GM18873 (cell line): ENCODE measurements around the gene C6orf136.
"Not testable (repeated sequence)": the region's sequence is repeated elsewhere in the genome, so short reads cannot be mapped to it uniquely, and the experiment has no call there.

Experiments
- ATAC-seq: cut with Tn5 transposase; IDR thresholded peaks from one replicate; pipeline ENCODE4 v1.9.1; 2021; ENCODE audit warnings: mild to moderate bottlenecking, moderate library complexity, moderate number of reproducible peaks; ENCODE audit not compliant: unreplicated experiment, low FRiP score

C6orf136 gene

DNA sequence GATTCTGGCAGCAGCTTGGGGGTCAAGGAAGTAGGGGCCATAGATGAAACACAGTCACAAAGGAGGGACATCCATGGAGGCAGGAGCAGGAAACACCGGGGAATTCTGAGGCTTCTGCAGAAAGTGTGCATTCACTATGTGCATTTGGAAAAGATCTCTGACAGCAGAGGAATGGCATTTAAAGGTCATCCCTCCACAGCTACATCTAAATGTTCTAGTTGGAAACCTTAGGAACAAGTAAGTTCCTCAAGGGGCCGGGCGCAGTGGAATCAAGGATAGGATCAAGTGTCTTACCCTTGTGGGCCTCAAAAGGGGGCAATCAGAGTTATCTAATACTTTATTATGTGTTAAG lies 8.8 kb downstream of the C6orf136 start:
- no peak for ATAC-seq

DNA sequence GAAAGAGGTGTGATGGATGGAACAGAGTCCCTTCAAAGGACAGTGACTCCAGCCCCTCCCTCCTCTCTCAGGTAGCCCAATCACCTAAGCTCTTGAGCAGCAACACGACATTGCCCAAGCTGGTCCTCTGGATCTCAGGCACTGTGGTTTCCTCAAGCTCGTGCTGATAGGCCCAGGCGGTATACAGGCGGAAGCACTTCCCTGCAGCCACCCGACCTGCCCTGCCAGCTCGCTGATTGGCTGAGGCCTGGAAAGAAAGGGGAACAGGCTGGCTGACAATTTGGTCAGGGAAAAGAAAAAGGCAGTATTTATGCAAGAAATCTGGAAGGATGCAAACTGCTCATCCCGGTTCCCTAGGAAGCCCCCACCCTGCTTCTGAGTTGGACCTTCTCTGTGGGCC lies 9.6 kb downstream of the C6orf136 start:
- no peak for ATAC-seq

DNA sequence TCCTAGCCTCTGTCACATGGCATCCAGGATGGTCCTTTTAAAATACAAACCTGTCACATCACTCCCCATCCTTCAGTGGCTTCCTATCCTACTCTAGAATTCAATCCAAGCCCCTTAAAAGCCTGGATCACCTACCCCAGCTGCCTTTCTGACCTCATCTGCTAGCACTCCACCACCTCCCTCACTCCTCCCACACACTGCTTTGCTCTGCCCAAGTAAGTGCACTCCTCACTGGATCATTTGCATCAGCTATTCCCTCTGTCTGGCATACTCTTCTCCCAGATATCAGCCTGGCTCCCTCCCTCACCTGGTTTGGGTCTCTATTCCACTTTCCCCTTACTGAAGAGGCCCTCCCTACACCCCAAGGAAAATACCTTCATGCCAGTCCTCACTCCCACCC lies 10.5 kb downstream of the C6orf136 start:
- no peak for ATAC-seq

DNA sequence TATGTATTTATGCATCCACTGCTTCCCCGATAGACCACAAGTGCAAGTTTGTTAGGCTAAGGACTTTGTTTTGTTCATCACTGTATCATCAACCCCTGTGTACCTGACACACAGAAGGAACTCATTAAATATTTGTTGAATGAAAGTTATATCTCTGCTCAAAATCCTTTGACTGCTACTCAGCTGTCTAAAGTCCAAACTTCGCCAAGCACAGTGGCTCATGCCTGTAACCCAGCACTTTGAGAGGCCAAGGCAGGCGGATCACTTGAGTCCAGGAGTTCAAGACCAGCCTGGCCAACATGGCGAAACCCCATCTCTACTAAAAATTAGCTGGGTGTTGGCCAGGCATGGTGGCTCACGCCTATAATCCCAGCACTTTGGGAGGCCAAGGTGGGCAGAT lies 11.0 kb downstream of the C6orf136 start:
- ATAC-seq: not testable (repeated sequence)

DNA sequence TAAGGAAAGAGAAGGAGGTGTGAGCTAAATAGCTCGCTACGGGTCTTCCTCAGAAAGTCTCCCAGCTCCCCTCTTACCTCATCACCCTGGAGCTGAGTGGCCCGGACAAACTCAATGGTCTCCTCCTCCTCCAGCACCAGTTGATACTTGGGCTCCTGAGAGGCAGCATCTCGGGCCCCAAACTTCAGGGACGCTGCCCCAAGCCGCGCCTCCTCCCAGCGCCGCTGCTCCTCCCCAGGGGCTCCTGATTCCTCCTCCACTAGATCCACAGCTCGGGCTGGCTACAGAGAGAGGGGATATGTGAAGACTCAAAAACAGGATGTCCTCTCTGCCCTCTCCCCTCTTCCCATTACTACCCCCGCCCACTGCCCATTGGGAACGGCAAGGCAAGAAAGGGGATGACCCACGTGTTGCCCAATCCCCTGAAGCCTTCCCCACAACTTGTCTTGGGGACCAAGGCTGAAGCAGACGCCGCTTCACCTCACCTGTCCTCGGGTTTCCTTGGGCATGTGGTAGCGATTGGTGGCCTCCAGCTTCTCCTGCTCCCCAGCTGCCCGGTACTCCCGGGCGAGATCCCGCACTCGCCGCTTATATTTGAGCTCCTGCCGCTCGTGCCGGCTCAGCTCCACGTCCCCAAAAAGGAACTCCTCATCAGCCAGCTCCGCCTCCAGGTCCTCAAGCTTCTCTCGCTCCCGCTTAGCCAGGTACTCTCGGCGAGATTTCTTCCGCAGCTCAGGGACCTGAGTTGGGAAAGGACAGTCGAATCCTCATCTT lies 18.2 kb downstream of the C6orf136 start:
- no peak for ATAC-seq

DNA sequence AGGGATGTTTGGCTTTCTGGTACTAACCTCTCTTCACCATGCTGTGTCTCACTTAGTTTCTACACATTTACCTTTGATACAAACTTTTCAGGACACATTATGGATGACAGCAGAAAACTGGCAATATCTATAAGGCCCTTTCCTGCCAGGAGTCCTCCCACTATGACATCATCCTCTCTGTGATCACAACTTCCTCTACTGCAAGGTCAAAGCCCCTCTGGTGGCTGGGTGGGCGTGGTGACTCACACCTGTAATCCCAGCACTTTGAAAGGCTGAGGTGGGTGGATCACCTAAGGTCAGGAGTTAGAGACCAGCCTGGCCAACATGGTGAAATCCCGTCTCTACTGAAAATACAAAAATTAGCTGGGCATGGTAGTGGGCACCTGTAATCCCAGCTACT lies 19.4 kb downstream of the C6orf136 start:
- not testable (repeated sequence) for ATAC-seq

DNA sequence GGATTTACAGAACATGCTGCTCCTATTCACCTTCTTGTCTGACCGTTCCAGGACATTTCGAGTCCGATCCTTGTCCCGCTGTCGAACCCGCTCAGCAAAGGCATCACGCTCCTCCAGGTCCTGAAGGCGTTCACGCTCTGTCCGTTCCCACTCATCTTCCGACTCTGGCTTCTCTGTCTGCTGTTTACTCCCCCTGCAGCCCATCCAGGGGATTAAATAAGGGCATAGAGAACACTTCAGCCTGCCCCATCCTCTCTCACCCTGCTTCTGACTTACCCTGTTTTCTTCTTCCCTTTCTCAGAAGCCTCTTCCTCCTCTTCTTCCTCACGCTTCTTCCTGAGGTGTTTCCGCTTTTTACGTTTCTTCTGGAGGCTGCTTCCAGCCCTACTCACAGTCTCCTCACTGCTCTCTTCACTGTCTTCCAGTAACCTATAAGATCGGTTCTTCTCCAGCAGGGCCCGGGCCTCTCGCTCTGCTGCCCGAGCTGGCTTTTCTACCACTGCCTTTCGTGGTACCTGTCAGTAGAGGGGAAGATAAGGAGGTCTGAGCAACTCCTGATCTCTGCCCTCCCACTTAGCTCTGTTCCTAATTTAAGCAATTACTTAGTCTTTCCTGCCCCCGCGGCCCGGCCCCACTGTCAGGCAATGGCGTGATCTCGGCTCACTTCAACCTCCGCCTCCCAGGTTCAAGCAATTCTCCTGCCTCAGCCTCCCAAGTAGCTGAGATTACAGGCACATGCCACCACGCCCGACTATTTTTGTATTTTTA lies 24.0 kb downstream of the C6orf136 start:
- ATAC-seq: no peak

DNA sequence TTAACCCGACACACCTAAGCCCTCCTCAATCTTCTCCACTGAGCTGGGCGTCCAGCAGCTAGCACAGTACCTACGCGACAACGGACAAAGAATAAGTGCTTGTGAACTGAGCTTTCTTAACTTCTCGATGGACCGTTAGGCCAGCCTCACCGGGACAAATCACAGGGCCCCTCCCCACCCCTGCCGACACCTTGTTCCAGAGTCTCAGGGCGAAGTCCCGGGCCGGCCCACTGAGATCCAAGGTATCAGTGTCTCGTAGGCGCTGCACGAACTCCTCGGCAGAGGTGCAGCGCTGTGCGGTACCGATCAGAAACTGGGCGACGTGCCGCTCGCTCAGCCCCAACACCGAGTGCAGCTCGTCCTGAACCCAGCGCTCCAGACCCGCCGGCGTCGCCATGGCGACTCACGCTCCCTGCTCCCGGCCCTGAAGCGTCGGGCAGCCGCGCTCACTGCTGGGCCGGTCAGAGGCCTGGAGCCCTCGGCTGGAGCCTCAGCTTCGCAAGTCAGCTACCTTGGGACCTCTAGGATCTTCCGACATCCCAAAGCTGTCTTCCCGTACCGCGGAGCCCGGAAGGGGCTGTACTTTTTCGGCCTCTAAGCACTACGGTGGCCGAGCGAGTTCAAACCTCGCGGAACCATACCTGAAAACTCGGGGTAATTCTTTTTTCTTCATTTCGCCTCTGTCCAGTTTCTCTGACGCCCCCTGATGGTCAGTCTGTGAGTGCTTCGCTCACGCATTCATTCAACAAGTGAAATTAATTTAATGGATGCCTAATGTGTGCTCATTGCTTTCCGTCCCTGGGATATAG lies 25.7 kb downstream of the C6orf136 start, which contains the start of gene DHX16:
Gene DHX16, minus strand, starts transcription at position 562 of the 809 bp plus-strand sequence. Its CDS starts 165 bp downstream, at position 397.
- peak; percentile 65 for ATAC-seq

DNA sequence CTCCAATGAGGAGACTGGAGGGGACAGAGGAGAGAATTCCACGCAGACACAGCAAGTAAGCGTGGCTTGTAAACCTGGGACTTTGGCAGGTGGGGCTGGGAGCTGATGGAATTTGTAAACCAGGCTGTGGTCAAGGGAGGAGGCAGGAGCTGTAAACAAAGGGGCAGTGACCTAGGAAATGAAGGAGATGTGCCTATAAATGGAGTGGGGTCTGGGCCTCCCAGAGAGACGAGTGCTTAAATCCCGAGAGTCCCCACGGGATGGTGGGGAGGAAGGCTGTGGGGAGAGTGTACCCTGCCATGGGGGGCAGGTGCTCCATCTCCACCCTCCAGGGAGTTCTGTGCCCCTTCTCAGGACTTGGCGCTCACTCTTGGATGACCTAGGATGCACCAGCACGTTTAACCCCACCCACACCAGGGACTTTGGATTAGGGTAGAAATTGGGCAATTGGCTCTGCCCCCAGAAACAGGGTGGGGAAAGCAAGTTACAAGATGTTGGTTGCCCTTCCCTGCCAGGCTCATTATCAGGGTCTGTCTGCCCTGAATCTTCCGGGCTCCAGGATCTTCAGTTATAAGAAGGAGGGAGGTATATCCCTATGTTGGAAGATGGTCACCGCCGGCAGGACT lies 29.8 kb downstream of the C6orf136 start:
- no peak for ATAC-seq

DNA sequence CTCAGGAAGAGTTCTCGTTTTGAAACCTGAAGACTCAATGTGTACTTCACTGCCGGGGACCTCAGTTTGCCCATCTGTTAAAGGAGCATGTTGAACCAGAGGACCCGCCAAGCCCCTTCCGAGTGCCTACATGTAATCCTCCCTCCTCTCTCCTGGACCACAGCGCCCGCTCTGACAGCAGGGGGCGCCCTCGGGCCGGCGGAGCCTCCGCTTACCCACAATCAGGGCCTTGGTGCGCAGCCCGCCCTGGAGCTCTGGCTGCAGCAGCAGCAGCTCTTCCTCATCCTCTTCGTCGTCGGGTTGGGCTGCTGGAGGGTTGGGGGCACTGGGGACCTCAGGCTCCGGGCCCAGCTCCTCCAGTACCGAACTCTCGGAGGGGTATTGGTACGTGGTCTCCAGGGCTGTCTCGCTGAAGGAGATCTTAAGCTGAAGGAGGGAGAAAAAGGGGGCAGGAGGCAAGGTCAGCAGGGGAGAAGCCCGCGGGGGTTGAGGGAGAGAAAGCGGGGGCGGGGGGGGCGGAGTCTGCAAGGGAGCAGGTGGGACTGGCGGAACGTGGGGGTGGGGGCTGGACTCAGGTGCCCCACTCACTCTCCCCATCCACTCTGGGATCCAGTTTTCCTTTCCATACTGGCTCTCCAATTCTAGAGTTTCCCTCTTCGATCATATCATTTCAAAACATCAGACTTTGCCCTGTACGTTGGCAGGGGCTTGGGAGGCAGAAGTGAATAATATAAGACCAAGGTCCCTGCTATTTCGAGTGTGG lies 32.2 kb downstream of the C6orf136 start:
- no peak for ATAC-seq

DNA sequence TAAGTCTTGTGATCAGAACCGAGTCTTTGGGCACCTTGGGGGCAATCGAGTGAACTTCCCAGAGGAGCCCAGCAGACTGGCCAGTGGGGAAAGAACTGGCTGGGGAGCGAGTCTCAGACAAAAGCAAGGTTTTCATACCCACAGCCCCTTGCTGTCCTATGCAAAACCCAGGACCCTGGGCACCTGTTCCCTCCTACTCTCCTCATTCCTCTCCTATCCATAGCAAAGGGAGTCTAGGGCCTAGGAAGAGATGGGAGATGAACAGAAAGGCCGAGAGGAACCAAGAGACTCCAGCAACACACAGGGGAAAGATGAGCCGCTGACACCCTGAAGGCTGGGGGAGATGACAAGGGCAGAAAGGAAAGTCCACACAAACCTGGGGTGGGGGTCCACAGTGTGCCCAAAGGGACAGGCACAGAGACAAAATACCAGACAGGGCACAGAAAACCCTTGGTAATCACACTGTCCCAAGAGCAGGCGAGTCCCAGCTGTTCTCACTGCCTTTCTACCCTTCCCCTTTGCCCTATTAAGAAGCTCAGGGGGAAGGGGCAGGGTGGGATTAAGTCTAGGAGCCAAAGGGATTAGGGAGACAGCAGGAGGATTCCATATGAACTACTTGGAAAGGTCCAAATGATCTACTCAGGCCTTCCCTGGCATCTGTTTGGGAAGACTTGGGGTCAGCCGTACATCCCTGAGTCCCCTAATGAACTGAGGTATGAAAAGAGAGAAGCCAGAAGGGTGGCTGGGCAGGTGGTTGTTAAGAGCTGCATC lies 33.0 kb downstream of the C6orf136 start:
- no peak for ATAC-seq

DNA sequence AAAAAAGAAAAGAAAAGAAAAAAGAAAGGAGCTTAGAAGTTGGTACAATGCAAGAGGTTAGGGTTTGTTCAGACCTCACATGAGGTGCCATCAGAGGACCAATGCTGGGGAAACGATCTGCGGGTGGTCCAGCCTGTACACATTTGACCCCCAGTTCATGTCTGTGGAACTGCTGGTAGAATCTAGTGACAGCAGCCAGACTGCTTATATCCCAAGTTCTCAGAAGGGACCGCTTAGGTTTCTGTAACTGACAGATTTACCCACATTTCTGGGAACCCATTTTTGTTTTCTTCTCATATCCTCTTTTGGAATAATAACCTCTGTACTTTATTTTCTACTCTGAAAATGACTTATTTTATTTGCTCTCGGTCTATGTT lies 34.8 kb downstream of the C6orf136 start:
- ATAC-seq: no peak

DNA sequence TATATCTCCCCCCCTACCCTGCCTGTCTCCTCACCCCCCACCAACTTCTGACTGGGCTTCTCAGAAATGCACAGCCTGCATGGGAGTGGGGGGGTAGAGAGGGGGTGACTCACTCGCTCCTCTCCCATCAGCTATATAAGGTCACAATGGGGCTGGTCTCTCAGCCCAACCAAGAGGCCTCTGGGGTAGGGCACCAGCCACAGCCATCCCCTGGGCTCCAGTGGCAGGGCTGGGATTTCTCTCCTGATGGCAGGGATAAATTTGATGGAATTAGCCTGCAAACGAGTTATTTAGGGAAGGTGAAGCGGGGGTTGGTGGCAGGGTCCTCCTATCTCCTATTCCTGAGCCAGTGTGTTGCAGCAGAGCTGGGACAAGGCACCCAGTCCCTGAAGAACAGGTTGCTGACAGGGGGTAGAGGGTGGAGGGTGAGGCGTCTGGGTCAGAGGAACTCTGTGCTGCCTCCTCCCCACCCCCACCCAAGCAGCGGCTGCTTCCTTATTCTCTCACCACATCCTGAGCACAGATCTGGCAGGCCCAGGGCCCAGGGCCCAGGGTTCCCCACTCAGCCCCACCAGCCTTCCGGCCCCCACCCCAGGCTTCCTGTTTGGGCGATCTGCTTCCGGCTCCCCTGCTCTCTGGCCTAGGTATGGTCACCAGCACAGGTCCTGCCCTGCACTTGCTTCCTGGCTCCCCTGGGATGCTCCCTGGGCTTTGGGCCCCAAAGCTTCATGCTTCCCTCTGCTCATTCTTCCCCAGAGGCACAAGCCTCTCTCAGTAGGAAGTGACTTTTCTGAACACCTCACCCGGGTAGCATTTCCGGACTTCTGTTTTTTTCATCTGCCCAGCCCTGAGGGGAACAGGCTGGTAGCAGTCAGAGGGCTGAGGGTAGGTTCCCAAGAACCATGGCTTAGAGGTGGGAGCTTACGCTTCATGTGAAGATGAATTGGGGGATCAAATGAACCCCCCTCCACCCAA lies 35.5 kb downstream of the C6orf136 start:
- ATAC-seq: peak; percentile 37

DNA sequence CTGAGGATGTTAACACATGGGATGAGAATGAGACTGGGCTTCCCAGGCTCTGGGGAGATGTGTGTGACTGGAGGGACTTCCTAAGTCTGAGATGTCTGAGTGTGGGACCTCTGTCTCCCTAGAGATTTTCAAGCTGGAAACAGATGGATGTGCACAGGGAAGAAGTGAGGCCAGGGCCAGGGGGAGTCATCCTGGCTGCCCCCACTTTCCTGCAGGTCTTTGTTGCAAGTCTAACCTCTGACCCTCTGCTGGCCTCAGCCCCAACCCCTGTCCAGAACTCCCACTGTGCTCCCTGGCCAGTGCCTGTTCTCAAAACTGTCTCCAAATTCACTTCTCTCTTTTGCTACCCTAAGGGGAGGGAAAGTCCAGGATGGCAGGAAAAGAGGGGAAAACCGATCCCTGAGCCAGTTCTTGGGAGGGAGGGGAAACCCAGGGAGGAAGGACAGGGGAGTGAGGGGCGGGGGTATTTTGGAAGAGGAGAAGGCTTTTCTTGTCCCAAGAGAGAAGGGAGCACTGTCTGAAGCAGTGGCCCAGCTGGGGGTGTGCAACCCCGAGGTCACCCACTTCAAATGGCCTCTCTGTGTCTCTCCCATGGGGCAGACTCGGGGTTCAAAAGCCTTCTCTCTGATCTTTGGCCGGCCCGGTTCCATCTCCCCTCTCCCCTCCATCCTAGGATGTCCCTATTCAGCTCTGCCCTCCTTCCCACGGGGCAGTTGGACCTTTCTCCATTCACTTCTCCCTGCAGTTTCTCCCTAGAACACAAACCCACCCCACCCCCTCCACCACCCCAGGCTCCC lies 36.4 kb downstream of the C6orf136 start:
- ATAC-seq: no peak

DNA sequence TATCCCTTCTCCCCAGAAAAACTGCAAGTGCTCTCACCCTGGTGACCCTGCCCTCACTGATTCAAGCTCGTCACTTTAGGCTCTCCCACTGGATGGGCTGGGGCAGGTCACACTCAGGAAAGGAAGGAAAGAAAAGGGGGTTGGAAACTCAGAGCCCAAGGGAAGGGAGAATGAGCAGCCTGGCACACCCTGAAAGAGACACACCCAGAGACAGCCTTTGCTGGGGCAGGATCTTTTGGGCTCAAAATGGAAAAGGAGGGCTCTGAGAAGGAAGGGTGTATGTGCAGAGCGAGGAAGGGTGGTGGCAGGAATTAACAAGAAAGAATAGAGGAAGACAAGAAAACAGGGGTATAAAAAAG lies 37.0 kb downstream of the C6orf136 start:
- ATAC-seq: no peak

DNA sequence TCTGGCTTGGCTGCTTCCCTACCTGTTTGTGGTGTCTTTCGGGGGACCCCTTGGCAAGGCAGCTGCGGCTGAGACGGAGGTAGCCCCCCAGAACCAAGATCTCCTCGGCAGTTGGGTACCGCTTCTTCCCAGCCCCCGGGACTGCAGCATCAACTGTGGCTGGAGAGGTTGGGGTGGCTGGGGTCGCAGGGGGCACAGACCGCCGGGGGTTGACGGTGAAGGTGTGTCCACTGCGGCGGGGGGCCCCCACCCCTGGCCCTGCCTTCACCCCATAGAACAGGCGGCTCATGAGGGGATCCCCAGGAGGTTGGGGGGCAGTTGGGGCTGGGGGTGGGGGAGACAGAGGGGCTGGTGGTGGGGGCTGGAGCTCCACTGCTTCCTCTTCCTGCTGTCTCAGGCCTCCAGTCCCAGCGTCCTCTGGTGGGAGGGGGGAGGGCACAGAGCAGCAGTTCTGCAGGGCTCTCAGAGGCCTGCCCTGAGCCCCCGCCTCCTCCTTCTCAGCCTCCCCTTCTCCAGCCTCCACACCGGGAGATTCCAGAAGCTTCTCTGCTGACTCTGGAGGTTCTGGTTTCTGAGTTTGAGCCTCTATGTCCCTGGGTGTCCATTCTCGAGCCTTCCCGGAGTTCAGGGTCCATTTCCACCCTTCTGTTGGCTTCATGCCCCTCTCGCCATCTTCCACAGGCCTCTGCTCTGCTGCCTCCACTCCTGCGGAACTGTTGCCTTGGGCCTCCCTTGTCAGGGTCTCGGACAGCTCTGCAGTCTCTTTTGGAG lies 37.6 kb downstream of the C6orf136 start:
- ATAC-seq: no peak
